NCI-H2081 (cell line): ENCODE data around the gene RUNX1.

Experiments used
- DNase-seq, 2 experiments: peaks; one replicate each; lab custom pipeline; 2025; lab: John Stamatoyannopoulos, UW

RUNX1 gene

GRCh38 chr21:35036465-35037383 is 12.4 kb downstream of the RUNX1 start:
- no peak for DNase-seq

GRCh38 chr21:35035581-35035980 is 13.5 kb downstream of the RUNX1 start:
- no peak for DNase-seq

GRCh38 chr21:35035116-35035515 is 14.0 kb downstream of the RUNX1 start:
- DNase-seq: no peak

- no peak for DNase-seq
Measured at GRCh38 chr21:35034203-35034926, 14.7 kb downstream of the RUNX1 start.

- DNase-seq: no peak
Measured at GRCh38 chr21:35032474-35033263, 16.4 kb downstream of the RUNX1 start.

GRCh38 chr21:35028451-35028978 is 20.6 kb downstream of the RUNX1 start:
- DNase-seq: no peak

- DNase-seq: no peak
Measured at GRCh38 chr21:35027563-35028450, 21.3 kb downstream of the RUNX1 start.

GRCh38 chr21:35026617-35027562 is 22.2 kb downstream of the RUNX1 start:
- DNase-seq: no peak

GRCh38 chr21:35026153-35026500 is 23.0 kb downstream of the RUNX1 start:
- no peak for DNase-seq

GRCh38 chr21:35025206-35026152 is 23.6 kb downstream of the RUNX1 start:
- no peak for DNase-seq

GRCh38 chr21:35024513-35024912 is 24.6 kb downstream of the RUNX1 start:
- no peak for DNase-seq

- DNase-seq: no peak
Measured at GRCh38 chr21:35024071-35024420, 25.1 kb downstream of the RUNX1 start.

- DNase-seq: no peak
Measured at GRCh38 chr21:35023396-35024070, 25.6 kb downstream of the RUNX1 start.

- DNase-seq: no peak
Measured at GRCh38 chr21:35021546-35021945, 27.6 kb downstream of the RUNX1 start.

- no peak for DNase-seq
Measured at GRCh38 chr21:35020902-35021301, 28.2 kb downstream of the RUNX1 start.

GRCh38 chr21:35020436-35020835 is 28.7 kb downstream of the RUNX1 start:
- DNase-seq: no peak

GRCh38 chr21:35019631-35020032 is 29.5 kb downstream of the RUNX1 start:
- no peak for DNase-seq

- DNase-seq: no peak
Measured at GRCh38 chr21:35017256-35017655, 31.8 kb downstream of the RUNX1 start.
